Measurements from ENCODE around the gene GLT8D2.

GLT8D2 gene

DNA sequence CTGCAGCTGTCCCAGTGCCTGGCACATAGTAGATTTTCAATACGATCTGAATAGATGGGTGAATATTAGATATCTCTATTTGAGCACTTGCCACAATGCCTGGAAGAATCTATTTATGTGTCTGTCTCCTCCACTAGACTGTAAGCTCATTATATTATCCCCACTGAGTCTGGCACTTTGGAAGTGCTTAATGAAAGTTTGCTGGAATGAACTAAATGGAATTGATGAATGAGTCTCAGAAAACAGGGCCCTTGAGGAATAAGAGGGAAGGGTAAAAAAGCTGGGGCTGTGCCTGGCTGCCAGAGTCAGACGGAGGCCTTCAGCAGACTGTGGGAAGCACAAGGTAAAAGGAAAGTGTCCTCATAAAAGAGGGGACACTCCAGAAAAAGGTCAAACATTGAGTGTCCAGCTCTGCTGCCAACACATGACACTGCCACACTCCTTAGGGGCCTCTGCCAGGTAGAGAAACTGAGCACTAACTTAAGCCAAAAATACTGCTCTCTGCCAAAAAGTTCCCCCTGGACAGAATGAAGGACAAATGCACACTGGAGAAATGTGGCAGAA, 39.3 kb downstream of the GLT8D2 start:
- DNase-seq, result no peak
- intact Hi-C loops (cut with DNase I), result no loop called here

DNA sequence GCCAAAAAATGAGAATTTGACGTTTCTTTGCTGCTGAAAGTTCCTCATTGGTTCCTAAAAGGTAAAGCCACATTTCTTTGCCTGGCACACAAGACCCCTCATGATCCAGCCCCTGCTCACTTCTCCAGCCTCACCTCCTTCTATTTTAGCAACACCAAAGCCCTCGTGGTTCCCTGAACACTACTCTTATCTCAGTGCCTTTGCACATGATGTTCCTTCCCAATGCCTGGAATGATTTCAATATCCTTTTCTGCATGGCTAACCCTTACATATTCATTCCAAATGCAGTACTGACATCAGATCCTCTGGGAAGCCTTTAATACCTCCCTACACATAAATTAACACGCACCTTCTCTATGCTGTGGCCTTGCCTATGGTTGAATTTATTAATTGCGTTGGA, 39.9 kb downstream of the GLT8D2 start:
- intact Hi-C loops (cut with DNase I), result no loop called here

DNA sequence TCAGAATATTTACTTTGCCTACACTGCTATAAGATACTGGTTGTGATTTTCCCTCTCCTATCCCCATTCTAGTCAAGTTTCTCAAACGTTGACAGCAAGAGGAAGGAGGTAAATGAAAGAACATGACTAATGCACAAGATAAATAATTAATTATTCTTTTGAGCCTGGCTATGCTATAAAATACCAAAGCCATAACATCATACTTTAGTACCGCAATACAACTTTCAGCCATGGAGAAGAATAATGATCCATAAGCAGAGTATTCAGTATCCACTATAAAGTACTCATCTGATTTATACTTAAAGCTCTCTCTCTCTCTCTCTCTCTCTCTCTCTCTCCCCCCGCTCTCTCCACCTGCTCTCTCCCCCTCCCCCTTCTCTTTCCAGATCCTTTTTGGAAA, 43.1 kb downstream of the GLT8D2 start:
- intact Hi-C loops (cut with DNase I), result no loop called here

More for the DNA sequence above, 39.9 kb downstream of the GLT8D2 start:
- no peak for DNase-seq

DNA sequence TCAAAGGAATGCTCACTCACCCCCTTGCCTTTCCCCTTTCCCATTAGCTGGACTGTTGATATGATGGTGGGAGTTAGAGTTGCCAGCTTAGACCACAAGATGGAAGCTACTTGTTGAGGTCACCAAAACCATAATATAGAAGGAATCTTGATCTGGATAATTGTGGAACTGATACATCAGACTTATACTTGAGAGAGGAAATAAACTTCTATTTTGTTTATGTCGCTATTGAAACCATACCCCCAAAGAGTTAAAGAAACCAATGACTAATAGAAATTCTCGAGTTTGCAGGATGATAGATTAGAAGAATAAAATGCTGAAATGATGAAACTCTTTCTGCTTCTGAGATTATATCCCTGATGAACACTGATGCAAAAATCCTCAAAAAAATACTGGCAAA, 46.4 kb downstream of the GLT8D2 start:
- intact Hi-C loops (cut with DNase I), result no loop called here
- DNase-seq, result no peak

More for the DNA sequence above, 43.1 kb downstream of the GLT8D2 start:
- no peak for DNase-seq

DNA sequence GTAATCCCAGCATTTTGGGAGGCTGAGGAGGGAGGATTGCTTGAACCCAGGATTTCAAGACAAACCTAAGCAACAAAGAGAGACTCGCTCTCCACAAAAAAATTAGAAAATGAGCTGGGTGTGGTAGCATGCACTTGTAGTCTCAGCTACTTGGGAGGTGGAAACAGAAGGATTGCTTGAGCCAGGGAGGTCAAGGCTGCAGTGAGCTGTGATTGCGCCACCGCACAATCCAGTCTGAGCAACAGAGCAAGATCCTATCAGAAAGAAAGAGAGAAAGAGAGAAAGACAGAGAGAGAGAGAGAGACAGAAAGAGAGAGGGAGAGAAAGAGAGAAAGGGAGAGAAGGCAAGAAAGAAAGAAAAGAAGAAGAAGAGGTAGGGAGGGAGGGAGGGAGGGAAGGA, 47.3 kb downstream of the GLT8D2 start:
- intact Hi-C loops (cut with DNase I), result no loop called here
- no peak for DNase-seq

DNA sequence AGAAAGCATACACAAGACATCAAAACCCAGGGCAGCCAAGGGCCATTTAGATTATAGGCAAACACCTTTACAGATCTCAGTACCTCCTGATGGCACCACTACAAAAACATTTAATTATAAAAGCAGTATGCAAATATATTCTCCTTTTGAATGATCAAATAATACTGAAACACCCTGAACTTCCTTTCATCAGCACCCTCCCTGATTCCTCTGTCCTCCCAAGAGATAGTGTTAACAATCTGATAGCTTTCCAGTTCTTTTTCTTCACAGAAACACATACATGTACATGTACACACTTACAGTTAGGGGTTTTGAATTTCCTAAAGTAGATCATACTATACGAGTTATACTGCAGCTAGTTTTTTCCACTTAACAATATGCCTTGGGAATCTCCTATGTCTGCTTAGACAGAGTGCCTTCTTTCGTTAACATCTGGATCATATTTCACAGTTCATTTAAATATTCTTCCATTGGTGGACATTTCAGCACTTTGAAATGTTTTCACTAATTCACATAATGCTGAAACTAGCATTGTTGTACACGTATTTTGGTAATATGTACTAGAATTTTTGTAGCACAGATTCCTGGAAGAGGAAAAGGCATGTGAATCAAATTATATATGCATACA, 49.1 kb downstream of the GLT8D2 start:
- intact Hi-C loops (cut with DNase I), result no loop called here

DNA sequence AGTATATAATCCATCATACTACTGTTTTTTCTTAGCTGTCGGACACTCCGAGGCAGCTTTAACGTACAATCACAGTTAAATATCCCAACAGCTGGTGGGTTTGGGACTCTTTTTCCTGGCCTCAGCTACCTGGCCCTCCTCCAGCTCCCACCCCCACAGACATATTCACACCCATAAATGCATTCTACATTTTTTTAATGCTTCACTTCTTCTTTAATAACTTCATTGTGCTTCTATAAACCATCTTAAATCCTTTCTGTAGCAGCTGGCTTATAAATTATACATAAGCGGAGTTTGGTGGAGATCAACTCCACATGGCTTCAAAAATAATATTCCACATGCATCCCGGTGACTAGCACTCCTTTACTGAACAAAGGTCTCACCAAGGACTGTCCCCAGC, 51.0 kb downstream of the GLT8D2 start:
- intact Hi-C loops (cut with DNase I), result no loop called here
- DNase-seq, result no peak

More for the DNA sequence above, 49.1 kb downstream of the GLT8D2 start:
- no peak for DNase-seq

DNA sequence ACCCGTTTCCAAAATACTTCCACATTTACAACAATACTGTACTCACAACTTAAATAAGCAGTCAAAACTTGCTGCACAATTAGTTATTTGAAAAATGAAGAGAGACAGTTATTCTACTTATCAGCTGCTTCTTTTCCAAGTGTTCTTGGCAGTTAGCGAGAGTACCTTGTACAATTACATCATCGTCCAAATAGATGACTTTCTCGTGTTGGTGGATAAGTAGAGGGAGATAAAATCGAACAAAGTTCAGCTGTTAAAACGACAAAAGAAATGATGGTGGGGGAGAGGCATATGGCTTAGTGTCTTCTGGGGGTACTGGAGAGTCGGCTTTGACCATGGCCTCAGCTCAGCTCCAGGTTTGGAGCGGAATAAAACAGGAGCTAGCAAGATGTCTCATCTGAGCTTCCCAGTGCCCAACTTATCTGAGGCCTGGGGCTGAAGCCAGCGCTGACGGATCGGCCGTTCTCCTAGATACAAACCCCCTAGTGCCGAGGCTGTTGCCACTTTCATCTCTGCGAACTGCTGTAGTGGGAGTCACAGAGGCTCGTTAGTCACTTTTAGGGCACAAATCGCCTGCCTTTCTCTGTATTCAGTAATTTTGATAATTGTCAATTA, 52.6 kb downstream of the GLT8D2 start:
- DNase-seq, result no peak
- intact Hi-C loops (cut with DNase I), result no loop called here

DNA sequence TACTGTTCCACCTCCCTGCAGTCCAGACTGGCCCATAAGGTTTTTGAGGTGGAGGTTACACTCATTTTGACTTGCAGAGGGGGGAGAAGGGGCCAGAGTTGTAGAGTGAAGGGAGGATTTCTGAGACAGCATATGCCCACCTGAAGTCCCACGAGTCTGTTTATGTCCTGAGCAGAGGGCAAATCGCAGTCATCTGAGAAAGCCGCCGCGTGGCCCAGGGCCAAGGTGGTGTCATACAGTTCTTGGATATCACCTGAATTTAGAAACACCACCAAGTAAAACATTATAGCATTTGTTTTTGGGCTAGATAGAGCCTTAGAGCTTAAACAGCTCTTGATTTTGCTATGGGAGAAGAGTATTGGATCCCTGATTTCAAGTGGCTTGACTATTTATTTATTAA, 53.4 kb downstream of the GLT8D2 start:
- DNase-seq, result no peak
- intact Hi-C loops (cut with DNase I), result no loop called here

DNA sequence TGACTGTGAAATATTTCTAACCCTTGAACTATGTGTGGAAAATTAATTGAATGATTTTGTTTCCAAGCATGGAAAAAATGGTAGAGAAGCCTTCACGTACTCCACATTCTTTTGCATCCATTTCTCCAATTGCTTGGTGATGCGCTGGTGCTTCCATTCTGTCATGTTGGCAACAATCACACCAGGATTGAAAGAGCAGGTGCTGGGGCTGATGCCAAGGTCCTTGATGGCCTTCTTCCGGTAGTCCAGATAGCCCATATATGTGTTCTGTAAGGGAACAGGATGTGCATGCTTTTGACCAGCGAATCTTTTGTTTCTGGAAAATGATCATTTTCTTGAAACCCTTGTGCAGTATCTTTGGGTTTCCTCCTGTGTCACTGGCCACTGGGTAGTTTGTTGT, 55.8 kb downstream of the GLT8D2 start:
- intact Hi-C loops (cut with DNase I), result no loop called here
- no peak for DNase-seq

DNA sequence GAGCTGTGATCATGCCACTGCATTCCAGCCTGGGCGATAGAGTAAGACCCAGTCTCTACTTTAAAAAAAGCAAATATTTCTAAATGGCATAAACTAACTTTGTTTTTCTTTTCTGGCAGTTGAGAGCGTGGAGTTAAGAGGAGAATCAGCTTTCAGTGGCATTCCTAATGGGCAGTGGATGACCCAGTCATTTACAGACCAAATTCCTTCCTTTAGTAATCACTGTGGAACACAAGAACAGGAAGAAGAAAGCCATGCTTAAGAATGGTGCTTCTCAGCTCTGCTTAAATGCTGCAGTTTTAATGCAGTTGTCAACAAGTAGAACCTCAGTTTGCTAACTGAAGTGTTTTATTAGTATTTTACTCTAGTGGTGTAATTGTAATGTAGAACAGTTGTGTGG, 63.2 kb downstream of the GLT8D2 start:
- DNase-seq, result no peak
- intact Hi-C loops (cut with DNase I), result no loop called here

DNA sequence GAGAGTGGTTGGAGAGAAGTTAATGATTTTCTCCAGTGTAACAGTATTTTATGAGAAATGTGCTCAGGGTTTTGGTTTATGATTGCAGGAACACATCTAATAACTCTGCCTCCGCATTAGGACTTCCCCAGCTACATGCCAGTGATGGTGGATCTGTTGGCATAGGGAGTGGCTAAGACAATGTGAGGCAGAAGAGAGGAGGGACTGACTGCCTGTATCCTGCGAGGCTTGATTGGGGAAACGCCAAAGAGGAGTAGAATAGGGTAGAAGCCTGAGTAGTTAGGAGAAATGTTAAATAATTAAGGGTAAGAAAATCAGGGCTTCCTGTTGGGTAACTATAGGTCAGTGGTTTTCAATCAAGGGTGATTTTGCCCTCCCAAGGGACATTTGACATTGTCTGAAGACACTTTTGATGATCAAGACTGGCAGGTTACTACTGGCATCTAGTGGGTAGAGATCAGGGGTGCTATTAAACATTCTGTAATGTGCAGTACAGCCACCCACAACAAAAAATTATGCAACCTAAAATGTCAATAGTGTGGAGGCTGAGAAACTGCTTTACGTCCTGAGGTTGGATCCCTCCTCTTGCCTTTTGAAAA, 71.5 kb downstream of the GLT8D2 start:
- DNase-seq, result no peak
- intact Hi-C loops (cut with DNase I), result no loop called here

DNA sequence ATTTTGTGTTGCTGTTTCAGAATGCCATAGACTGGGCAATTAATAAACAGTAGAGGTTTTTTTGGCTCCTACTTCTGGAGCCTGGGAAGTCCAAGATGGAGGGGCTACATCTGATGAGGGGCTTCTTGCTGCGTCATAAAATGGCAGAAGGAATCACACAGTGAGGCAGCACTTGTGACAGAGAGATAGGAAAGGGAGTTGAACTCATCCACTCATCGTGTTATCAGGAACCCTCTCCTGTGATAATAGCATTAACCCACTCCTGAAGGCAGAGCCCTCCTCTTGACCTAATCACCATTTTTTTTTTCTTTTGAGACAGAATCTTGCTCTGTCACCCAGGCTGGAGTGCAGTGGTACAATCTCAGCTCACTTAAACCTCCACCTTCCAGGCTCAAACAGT, 74.6 kb downstream of the GLT8D2 start:
- intact Hi-C loops (cut with DNase I), result no loop called here
- DNase-seq, result no peak

DNA sequence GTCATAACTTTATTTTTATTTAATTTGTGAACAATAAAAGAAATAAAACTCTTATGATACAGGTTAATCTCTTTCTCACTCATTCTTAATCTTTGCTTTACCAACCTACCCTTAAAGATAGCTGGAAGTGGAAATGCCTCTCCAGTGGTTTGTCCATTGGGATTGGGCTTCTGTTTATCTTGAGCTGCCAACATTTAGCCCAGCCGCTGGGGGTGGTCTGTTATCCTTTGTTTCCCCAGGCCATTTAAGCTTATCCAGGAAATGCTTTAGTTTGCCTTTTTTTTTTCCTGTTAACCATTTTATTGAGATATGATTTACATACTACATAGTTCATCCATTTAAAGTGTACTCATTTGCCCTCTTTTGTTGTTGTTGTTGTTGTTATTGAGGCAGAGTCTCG, 76.1 kb downstream of the GLT8D2 start:
- intact Hi-C loops (cut with DNase I), result no loop called here
- DNase-seq, result no peak

DNA sequence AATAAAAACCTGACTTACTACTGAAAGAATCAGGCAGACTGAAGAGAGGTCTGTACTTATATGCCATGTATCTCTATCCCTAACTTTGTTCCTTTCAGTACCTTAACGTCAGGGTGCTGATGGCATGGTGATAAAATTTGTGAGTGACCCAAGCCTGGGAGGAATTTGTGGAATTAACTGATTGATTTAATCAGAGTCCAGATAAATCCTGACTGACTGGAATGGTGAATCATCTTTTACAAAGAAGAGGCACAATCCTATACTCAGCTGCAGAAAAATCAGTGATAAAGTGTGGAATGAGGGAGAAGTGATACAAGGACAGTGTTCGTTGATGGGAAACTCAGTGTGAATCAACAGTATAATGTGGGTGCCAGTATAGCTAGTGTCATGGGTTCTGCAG, 80.6 kb downstream of the GLT8D2 start:
- intact Hi-C loops (cut with DNase I), result loop anchor here (10.0 kb wide), 1 partner anchor 165 kb away; the partner anchor contains the start of gene NFYB
- DNase-seq, result no peak

DNA sequence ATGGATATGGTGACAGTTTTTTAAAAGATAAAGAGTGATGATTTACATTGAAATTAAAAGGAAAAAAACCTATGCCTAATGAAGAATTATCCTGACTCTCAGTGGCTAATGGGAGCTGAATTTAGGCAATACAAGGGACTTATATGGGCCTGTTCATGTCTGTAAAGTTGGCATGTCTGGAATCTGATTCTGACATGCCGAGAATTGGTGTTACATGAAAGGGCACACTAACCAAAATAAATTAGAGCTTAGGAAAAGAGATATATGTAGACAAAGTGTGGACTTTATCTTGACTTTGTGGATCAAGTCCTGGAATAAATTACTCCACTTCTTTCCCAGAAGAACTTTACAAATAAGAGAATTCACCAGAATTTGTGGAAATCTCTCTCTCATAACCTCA, 83.3 kb downstream of the GLT8D2 start:
- intact Hi-C loops (cut with DNase I), result loop anchor here (2.0 to 10.0 kb wide), 2 partner anchors 98 to 168 kb away; partner anchors contain the start of genes HCFC2 and NFYB
- no peak for DNase-seq

DNA sequence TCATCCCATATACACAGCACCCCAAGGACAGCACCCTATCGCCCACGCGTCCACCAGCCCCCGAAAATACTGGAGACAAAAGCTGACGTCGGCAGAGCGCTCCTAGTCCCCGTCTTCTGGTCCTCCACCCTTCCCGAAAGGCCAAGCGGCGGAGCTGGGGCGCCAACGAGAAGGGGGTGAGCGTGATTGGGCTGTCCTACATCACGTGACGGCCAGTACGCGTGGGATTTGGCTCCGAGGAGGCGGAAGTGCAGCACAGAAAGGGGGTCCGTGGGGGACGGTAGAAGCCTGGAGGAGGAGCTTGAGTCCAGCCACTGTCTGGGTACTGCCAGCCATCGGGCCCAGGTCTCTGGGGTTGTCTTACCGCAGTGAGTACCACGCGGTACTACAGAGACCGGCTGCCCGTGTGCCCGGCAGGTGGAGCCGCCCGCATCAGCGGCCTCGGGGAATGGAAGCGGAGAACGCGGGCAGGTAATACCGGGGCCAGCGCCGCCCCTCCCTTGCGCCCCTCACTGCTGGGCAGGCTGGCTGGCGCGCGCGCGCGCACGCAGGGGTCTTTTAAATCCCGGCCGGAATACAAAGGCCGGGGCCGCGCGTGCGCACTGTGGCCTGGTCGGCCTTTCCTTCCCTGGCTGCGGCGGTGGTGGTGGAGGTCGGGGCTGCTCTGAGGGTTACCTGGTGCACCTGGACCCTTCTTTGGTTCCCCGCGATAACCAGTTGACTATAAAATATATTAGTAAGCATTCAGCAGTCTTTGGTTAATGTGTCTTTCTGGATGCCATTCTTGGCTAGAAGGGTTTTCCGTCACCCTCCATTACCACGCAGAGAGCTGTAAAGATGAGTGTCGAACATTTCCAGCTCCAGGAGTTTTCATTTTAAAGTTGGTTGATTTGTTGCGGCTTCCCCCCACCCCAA, 84.1 kb downstream of the GLT8D2 start, which contains the start of gene TDG:
Gene TDG (plus strand): TSS at position 283 of the 915 bp plus-strand sequence. CDS start 166 bp downstream, at position 449.
- peak; percentile 97 to 100 (median 98) for DNase-seq
- intact Hi-C loops (cut with DNase I), result loop anchor here (1.0 to 10.0 kb wide), 4 partner anchors 9 to 169 kb away; partner anchors contain the start of genes HCFC2, HSP90B1 and NFYB

DNA sequence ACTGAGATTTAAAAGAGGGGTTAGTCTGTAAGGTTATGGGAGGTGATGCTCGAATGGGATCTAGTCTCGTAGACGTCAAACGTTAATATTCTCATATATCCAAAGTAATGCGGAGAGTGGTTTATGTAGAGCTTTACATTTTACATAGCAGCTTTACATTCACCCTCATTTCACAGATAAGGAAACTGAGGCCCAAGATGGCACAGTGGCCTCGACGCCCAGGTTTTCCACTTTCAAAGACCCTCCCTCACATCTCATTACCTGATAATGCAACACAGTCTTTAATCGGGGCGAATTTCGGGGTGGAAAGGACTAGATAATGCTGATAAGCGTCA, 84.8 kb downstream of the GLT8D2 start:
- no peak for DNase-seq
- intact Hi-C loops (cut with DNase I), result loop anchor here (1.0 to 10.0 kb wide), 3 partner anchors 8 to 170 kb away; partner anchors contain the start of genes HSP90B1 and NFYB

DNA sequence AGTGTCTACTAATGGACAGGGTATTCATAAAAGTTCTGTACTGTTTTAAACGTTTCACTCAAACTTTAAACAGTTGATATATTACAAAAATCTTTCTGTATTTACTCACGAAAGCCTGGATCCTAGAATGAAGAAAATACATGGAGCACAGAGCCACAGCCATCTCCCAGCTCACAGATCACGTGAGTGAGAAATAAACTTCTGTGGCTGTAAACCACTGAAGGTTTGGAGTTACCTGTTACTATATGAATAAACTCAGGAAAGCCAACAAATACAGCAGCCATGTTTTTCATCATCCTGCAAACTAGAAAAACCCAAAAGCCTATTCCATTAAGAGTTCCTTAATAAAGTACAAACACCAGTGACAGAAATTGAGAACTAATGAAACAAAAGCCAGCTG, 85.2 kb downstream of the GLT8D2 start:
- DNase-seq, result no peak
- intact Hi-C loops (cut with DNase I), result loop anchor here (1.0 to 10.0 kb wide), 3 partner anchors 8 to 170 kb away; partner anchors contain the start of genes HSP90B1 and NFYB

DNA sequence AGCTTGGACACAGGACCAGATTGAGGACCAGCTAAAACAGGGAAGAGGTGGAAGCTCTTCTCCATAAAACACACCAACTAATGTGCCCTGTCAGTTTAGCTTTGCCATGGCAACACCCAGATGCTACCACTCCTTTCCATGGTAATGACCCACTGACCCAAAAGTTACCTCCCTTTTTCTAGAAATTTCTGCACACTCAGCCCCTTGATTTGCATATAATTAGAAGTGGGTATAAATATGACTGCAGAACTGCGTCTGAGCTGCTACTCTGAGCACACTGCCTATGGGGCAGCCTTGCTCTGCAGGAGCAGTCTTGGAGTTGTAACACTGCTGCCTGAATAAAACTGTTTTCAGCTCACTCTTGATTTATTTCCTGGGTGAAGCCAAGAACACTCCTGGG, 87.5 kb downstream of the GLT8D2 start:
- no peak for DNase-seq
- intact Hi-C loops (cut with DNase I), result loop anchor here (10.0 kb wide), 1 partner anchor 172 kb away; the partner anchor contains the start of gene NFYB

All from posterior cingulate gyrus (tissue), 11 donors.